HG03432 (cell line): ENCODE data around the gene TUBB8B.
"Not testable (repeated sequence)": the region's sequence is repeated elsewhere in the genome, so short reads cannot be mapped to it uniquely, and the experiment has no call there.

Experiments used
- ATAC-seq: cut with Tn5 transposase; IDR thresholded peaks from one replicate; pipeline ENCODE4 v1.9.1; 2021; ENCODE audit warnings: mild to moderate bottlenecking, moderate library complexity; ENCODE audit not compliant: unreplicated experiment

The TUBB8B gene

DNA sequence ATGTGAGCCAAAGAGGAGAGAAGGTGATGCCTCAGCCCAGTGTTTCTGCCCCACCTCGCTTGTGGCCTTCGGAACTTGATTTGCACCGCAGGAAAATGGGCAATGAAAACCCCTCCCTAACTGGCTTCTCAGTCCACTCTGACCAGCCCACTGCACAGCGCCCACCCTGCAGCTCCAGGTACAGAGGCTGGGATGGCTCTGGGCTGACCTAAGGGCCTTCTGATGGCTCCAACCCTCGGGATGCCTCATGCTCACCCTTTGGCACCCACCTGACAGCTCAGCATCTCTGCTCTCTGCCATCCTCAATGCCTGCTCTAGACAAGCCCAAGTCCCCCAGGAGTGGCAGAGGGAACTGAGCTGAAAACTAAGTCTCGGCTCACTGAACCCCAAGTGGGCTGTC is 36.2 kb downstream of the TUBB8B start:
- ATAC-seq = not testable (repeated sequence)

DNA sequence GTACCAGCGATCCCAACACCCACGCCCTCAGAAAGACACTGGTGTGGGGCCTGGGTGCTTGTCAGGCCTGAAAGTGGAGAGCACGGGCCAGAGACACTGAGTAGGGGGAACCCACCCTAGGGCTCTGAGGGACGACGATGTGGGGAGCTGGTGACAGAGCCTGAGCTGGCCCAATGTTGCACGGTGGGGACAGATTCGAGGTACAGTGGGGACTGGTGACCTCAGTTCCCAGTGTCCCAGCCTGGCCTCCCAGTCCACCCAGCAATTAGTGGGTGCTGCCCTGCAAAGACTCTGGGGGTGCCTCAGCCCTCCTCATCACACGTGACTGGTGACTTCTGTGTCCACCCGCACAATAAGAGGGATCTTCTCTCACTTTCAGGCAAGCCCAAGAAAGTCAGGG is 36.6 kb downstream of the TUBB8B start:
- not testable (repeated sequence) for ATAC-seq

DNA sequence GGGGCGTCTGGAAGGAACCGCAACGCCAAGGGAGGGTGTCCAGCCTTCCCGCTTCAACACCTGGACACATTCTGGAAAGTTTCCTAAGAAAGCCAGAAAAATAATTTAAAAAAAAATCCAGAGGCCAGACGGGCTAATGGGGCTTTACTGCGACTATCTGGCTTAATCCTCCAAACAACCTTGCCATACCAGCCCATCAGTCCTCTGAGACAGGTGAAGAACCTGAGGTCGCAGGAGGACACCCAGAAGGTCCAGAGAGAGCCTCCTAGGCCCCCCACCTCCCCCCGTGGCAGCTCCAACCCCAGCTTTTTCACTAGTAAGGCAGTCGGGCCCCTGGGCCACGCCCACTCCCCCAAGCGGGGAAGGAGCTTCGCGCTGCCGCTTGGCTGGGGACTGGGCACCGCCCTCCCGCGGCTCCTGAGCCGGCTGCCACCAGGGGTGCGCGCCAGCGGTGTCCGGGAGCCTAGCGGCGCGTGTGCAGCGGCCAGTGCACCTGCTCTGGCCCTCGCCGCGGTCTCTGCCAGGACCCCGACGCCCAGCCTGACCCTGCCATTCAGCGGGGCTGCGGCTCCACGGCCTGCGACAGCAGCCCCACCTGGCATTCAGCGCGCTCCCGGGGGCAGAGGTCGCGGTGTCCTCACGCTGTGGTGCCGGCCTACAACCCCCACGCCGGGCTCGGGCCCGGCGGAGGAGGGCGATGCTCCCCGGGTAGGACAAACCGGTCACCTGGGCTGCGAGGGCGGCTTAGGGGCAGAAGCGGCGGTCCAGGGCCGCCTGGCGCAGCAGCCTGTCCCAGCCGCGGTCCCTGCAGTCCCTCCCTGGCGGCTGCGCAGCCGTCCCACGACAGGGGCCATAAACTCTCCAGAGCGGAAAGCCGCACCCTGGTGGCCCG is 37.8 kb downstream of the TUBB8B start:
- not testable (repeated sequence) for ATAC-seq

DNA sequence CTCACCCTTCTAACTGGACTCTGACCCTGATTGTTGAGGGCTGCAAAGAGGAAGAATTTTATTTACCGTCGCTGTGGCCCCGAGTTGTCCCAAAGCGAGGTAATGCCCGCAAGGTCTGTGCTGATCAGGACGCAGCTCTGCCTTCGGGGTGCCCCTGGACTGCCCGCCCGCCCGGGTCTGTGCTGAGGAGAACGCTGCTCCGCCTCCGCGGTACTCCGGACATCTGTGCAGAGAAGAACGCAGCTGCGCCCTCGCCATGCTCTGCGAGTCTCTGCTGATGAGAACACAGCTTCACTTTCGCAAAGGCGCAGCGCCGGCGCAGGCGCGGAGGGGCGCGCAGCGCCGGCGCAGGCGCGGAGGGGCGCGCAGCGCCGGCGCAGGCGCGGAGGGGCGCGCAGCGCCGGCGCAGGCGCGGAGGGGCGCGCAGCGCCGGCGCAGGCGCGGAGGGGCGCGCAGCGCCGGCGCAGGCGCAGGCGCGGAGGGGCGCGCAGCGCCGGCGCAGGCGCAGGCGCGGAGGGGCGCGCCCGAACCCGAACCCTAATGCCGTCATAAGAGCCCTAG is 38.7 kb downstream of the TUBB8B start:
- ATAC-seq = not testable (repeated sequence)

DNA sequence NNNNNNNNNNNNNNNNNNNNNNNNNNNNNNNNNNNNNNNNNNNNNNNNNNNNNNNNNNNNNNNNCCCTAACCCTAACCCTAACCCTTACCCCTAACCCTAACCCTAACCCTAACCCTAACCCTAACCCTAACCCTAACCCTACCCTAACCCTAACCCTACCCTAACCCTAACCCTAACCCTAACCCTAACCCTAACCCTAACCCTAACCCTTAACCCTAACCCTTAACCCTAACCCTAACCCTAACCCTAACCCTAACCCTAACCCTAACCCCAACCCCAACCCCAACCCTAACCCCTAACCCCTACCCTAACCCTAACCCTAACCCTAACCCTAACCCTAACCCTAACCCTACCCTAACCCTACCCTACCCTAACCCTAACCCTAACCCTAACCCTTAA is 39.5 kb downstream of the TUBB8B start:
- not testable (repeated sequence) for ATAC-seq
